Liver (tissue), 3 donors: ENCODE results near the gene HNRNPA3.

ENCODE experiments used
- ATF3 ChIP-seq: IDR thresholded peaks from 2 replicates; pipeline ENCODE4 v1.6.1; 2016; ENCODE audit warnings: antibody characterized with exemption
- CTCF ChIP-seq: fragments of 150-350 bp; IDR thresholded peaks from 2 replicates; pipeline ENCODE4 v1.5.1; 2017; ENCODE audit warnings: improper control_type of control experiment, low read depth, low read length; ENCODE audit not compliant: missing input control
- EGR1 ChIP-seq, 2 donors: IDR thresholded peaks; 2 replicates each; pipeline ENCODE4 v1.6.1; 2016 to 2018; ENCODE audit warnings: antibody characterized with exemption in 2 of 2, low read depth in 2 of 2
- GABPA ChIP-seq, 2 donors: IDR thresholded peaks in 1 of 2; conservative IDR thresholded peaks in 1 of 2; 2 replicates each; pipeline ENCODE4 v1.6.1; 2016; ENCODE audit warnings: antibody characterized with exemption in 2 of 2, mild to moderate bottlenecking in 1 of 2, moderate library complexity in 1 of 2
- JUND ChIP-seq, 2 donors: IDR thresholded peaks; 2 replicates each; pipeline ENCODE4 v1.6.1; 2016; ENCODE audit warnings: antibody characterized with exemption in 2 of 2
- MAX ChIP-seq: IDR thresholded peaks from 2 replicates; pipeline ENCODE4 v1.6.1; 2016; ENCODE audit warnings: antibody characterized with exemption
- RAD21 ChIP-seq, 2 donors: IDR thresholded peaks; 2 replicates each; pipeline ENCODE4 v1.6.1; 2016; ENCODE audit warnings: antibody characterized with exemption in 2 of 2, mild to moderate bottlenecking in 2 of 2
- REST ChIP-seq: IDR thresholded peaks from 2 replicates; pipeline ENCODE4 v1.6.1; 2016; ENCODE audit warnings: antibody characterized with exemption, mild to moderate bottlenecking
- RXRA ChIP-seq, 2 donors: IDR thresholded peaks; 2 replicates each; pipeline ENCODE4 v1.6.1; 2017 to 2018; ENCODE audit warnings: antibody characterized with exemption in 2 of 2, mild to moderate bottlenecking in 1 of 2
- SP1 ChIP-seq: IDR thresholded peaks from 2 replicates; pipeline ENCODE4 v1.6.1; 2018; ENCODE audit warnings: antibody characterized with exemption, mild to moderate bottlenecking
- TAF1 ChIP-seq: conservative IDR thresholded peaks from 2 replicates; pipeline ENCODE4 v1.6.1; 2016; ENCODE audit warnings: antibody characterized with exemption, mild to moderate bottlenecking
- YY1 ChIP-seq: IDR thresholded peaks from 2 replicates; pipeline ENCODE4 v1.6.1; 2016; ENCODE audit warnings: antibody characterized with exemption, mild to moderate bottlenecking
- ZBTB33 ChIP-seq: IDR thresholded peaks from 2 replicates; pipeline ENCODE4 v1.6.1; 2016; ENCODE audit warnings: antibody characterized with exemption
- donor health status: healthy.
- donor health status: healthy.

- TF ChIP-seq CTCF (no peak), RXRA (IDR thresholded peaks at IDR 0.05) (no peak), EGR1 (IDR thresholded peaks at IDR 0.05; ENCODE audit: low read depth in 2 of 2) (no peak), SP1 (no peak), MAX (no peak), ATF3 (no peak), REST (no peak), GABPA (IDR thresholded peaks at IDR 0.05 in 1 of 2, conservative IDR thresholded peaks at IDR 0.05 in 1 of 2) (no peak), TAF1 (no peak), JUND (IDR thresholded peaks at IDR 0.05) (no peak), YY1 (no peak), ZBTB33 (no peak), RAD21 (IDR thresholded peaks at IDR 0.05) (no peak)
Observed at GRCh38 chr2:177255227-177255601, 42.6 kb downstream of the HNRNPA3 start.
